SK-N-SH (cell line): ENCODE measurements around the gene LRIG1. TPM values are rescaled to one million over a fixed set of nuclear protein-coding genes. Genes with fewer than 3 reads are reported as not detected.

ENCODE experiments used
- CTCF ChIA-PET: fragments of 300-600, 350-600 bp; formaldehyde crosslinking; extraction: SDS; loops from one replicate; lab custom pipeline; 2021; lab: Yijun Ruan, JAX
- POLR2A ChIA-PET: fragments of 350-600 bp; sonication (Branson Sonifier 250); formaldehyde crosslinking; extraction: SDS; loops from one replicate; lab custom pipeline; 2020; ENCODE audit warnings: antibody characterized with exemption, inconsistent platforms; lab: Yijun Ruan, JAX
- DNase-seq: peaks from one replicate; pipeline ENCODE4 v3.0.0; 2012
- H2AFZ ChIP-seq: fragments of 200-600 bp; sonication (generic); 2 replicates; pipeline ENCODE4 v1.8.1; 2016; ENCODE audit warnings: antibody characterized with exemption, mild to moderate bottlenecking, low read depth
- H3F3A ChIP-seq: fragments of 200-600 bp; sonication (generic); replicated peaks from 2 replicates; pipeline ENCODE3; 2016; ENCODE audit warnings: antibody characterized with exemption, mild to moderate bottlenecking; ENCODE audit not compliant: insufficient read depth
- H3K27ac ChIP-seq, 2 experiments: fragments of 200-500 bp in 1 of 2; fragments of 200-600 bp in 1 of 2; sonication (Bioruptor generic) in 1 of 2; sonication (generic), shearing (Covaris generic) in 1 of 2; 2 replicates each; pipeline versions ENCODE4 v1.5.1 to v1.6.1; 2014 to 2016; ENCODE audit warnings: low read depth in 2 of 2, inconsistent platforms in 1 of 2, low read length in 1 of 2, mild to moderate bottlenecking in 1 of 2, mixed read lengths in 1 of 2
- H3K27me3 ChIP-seq: fragments of 200-600 bp; sonication (generic), shearing (Covaris generic); 2 replicates; pipeline ENCODE4 v1.6.1; 2016; ENCODE audit warnings: mixed run types; ENCODE audit not compliant: insufficient read depth
- H3K36me3 ChIP-seq, 2 experiments: fragments of 200-500 bp in 1 of 2; fragments of 200-600 bp in 1 of 2; sonication (Bioruptor generic) in 1 of 2; sonication (generic) in 1 of 2; replicated peaks in 1 of 2; 2 replicates each; pipeline versions ENCODE3 to v1.5.1; 2014 to 2016; ENCODE audit warnings: low read length in 1 of 2, mild to moderate bottlenecking in 1 of 2; ENCODE audit not compliant: insufficient read depth in 2 of 2, control insufficient read depth in 1 of 2
- H3K4me1 ChIP-seq, 2 experiments: fragments of 200-500 bp in 1 of 2; fragments of 200-600 bp in 1 of 2; sonication (Bioruptor generic) in 1 of 2; sonication (generic), shearing (Covaris generic) in 1 of 2; 2 replicates each; pipeline versions ENCODE4 v1.5.1 to v1.6.1; 2014 to 2016; ENCODE audit warnings: low read depth in 1 of 2, low read length in 1 of 2, mixed run types in 1 of 2; ENCODE audit not compliant: insufficient read depth in 2 of 2, control insufficient read depth in 1 of 2
- H3K4me2 ChIP-seq: fragments of 200-600 bp; sonication (generic), shearing (Covaris generic); 2 replicates; pipeline ENCODE4 v1.6.1; 2017; ENCODE audit warnings: mixed run types
- H3K4me3 ChIP-seq, 2 experiments: fragments of 200-500 bp in 1 of 2; fragments of 200-600 bp in 1 of 2; sonication (Bioruptor generic) in 1 of 2; sonication (generic), shearing (Covaris generic) in 1 of 2; 2 replicates each; pipeline versions ENCODE4 v1.5.1 to v1.8.1; 2014 to 2016; ENCODE audit warnings: low read depth in 2 of 2, inconsistent platforms in 1 of 2, low read length in 1 of 2, mild to moderate bottlenecking in 1 of 2, mixed read lengths in 1 of 2, moderate library complexity in 1 of 2
- H3K79me2 ChIP-seq: fragments of 200-600 bp; sonication (generic); 2 replicates; pipeline ENCODE4 v1.8.1; 2017; ENCODE audit warnings: mild to moderate bottlenecking; ENCODE audit not compliant: insufficient read depth
- H3K9ac ChIP-seq: fragments of 200-600 bp; sonication (generic); 2 replicates; pipeline ENCODE4 v1.6.1; 2017; ENCODE audit warnings: mixed run types
- H3K9me2 ChIP-seq: fragments of 200-600 bp; sonication (generic); 2 replicates; pipeline ENCODE4 v1.6.1; 2017; ENCODE audit warnings: mixed run types
- H3K9me3 ChIP-seq: fragments of 200-600 bp; sonication (generic); 2 replicates; pipeline ENCODE4 v1.6.1; 2017; ENCODE audit warnings: mixed run types, mild to moderate bottlenecking, moderate library complexity
- H4K20me1 ChIP-seq: fragments of 200-600 bp; sonication (generic); 2 replicates; pipeline ENCODE4 v1.6.1; 2017; ENCODE audit warnings: mild to moderate bottlenecking, mixed run types; ENCODE audit not compliant: insufficient read depth
- ELF1 ChIP-seq: IDR thresholded peaks from 2 replicates; pipeline ENCODE4 v1.4.0; 2012
- EP300 ChIP-seq, 2 experiments: IDR thresholded peaks; 2 replicates each; pipeline versions ENCODE4 v1.4.0 to v1.6.1; 2012; ENCODE audit warnings: borderline replicate concordance in 1 of 2, low read depth in 1 of 2, low read length in 1 of 2
- GABPA ChIP-seq: IDR thresholded peaks from 2 replicates; pipeline ENCODE4 v1.4.0; 2012; ENCODE audit warnings: low read depth, mild to moderate bottlenecking
- JUND ChIP-seq: IDR thresholded peaks from 2 replicates; pipeline ENCODE4 v1.4.0; 2012
- MAX ChIP-seq: IDR thresholded peaks from 2 replicates; pipeline ENCODE4 v1.4.0; 2012; ENCODE audit warnings: low read depth
- MEF2A ChIP-seq: IDR thresholded peaks from 2 replicates; pipeline ENCODE4 v1.4.0; 2012; ENCODE audit warnings: low read depth, borderline replicate concordance
- MXI1 ChIP-seq: IDR thresholded peaks from 2 replicates; pipeline ENCODE4 v1.6.1; 2012; ENCODE audit warnings: mild to moderate bottlenecking, low read depth, low read length, improper control_type of control experiment
- PBX3 ChIP-seq: IDR thresholded peaks from 2 replicates; pipeline ENCODE4; 2012
- REST ChIP-seq: IDR thresholded peaks from 2 replicates; pipeline ENCODE4 v1.6.1; 2012; ENCODE audit warnings: mild to moderate bottlenecking, low read depth, low read length, moderate library complexity
- RFX5 ChIP-seq: IDR thresholded peaks from 2 replicates; pipeline ENCODE4 v1.6.1; 2012; ENCODE audit warnings: mild to moderate bottlenecking, improper control_type of control experiment, low read length
- RXRA ChIP-seq: IDR thresholded peaks from 2 replicates; pipeline ENCODE4 v1.4.0; 2012; ENCODE audit warnings: low read depth, mild to moderate bottlenecking, borderline replicate concordance
- TCF12 ChIP-seq: IDR thresholded peaks from 2 replicates; pipeline ENCODE4 v1.4.0; 2012
- TEAD4 ChIP-seq: IDR thresholded peaks from 2 replicates; pipeline ENCODE4 v1.4.0; 2012; ENCODE audit warnings: mild to moderate bottlenecking, borderline replicate concordance; ENCODE audit not compliant: insufficient read depth
- USF1 ChIP-seq: IDR thresholded peaks from 2 replicates; pipeline ENCODE4 v1.4.0; 2012; ENCODE audit warnings: low read depth, borderline replicate concordance
- YY1 ChIP-seq: IDR thresholded peaks from 2 replicates; pipeline ENCODE4 v1.4.0; 2012; ENCODE audit warnings: low read depth, mild to moderate bottlenecking
- ZBTB33 ChIP-seq: IDR thresholded peaks from 2 replicates; pipeline ENCODE4 v1.4.0; 2012; ENCODE audit warnings: low read depth, borderline replicate concordance
- WGBS: methylation state at CpG from one replicate; pipeline ENCODE4 v1.1.6; 2017; ENCODE audit warnings: low lambda C conversion rate; 5-methylcytosine and 5-hydroxymethylcytosine counted together
- polyA plus RNA-seq, 3 experiments: library from polyadenylated mRNA; depleted of rRNA; stranded (reverse); fragments of >200 nt; gene quantifications; 2 replicates each; pipeline ENCODE4 v1.2.3, GENCODE V29; 2012

Gene LRIG1
- polyA plus RNA-seq, 1 of the 3 experiments (the other 2 are of a cell fraction), result 1.7 TPM

DNA sequence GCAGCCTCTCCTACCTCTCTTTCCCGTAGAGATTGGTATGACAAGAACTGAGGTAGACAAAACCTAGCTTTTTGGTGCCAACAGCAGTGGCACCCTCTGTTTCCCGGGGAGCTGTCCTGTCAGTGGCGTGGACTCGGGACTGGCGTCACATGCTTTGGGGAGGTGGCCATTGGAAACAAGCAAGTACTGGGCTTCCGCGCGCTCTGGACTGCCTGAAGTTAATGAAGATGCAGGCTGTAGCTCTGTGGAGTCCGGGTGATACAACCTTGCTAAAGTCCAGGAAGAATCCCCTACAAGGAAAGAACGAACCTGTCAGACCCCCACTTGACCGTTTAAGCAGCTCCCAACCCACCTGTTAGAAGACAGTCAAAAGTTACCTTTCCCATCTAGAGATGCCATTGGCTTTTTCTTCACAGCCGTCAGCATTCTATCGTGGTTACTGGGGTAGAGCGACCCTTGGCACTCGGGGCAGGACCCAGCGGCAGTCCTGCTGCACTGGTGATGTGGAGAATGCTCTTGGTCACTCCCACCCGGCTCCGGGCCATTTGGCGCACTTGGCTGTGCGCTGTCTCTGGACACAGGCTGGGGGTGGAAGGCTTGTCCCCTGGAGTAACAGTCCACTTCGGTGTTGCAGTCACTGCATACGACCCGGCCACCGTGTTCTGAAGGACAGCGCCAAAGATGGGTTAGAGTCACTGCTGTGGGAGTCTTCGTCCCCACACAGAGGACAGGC lies 120.5 kb downstream of the LRIG1 start:
- no peaks in the 10 kb centered on the region for H3F3A ChIP-seq
- no peak for DNase-seq
- H2AFZ ChIP-seq, result no peak overlapping the region
- WGBS, result 94% methylated on average over 22 of the region's 26 CpGs
- no peak overlapping the region for H3K4me2 ChIP-seq
- H3K4me3 ChIP-seq, result no peak overlapping the region
- H3K27ac ChIP-seq, result no peak overlapping the region
- H3K4me1 ChIP-seq, result peaks cover 0 to 8% of the 10 kb centered on the region in 2 experiments; a peak in 1 of 4 replicates
- peaks cover 0 to 43% of the 10 kb centered on the region in 2 experiments for H3K36me3 ChIP-seq
- H3K9me3 ChIP-seq, result no peaks in the 10 kb centered on the region
- no peak for TF ChIP-seq RXRA
- no peak for TF ChIP-seq REST
- no peak for TF ChIP-seq TCF12
- no peak for TF ChIP-seq MEF2A
- no peak for TF ChIP-seq PBX3
- TF ChIP-seq EP300 (IDR thresholded peaks at IDR 0.05; ENCODE audit: borderline replicate concordance in 1 of 2, low read depth in 1 of 2, low read length in 1 of 2), result no peak
- no peak for TF ChIP-seq RFX5
- no peak for TF ChIP-seq JUND
- no peak for TF ChIP-seq MAX
- TF ChIP-seq TEAD4, result no peak
- no peak for TF ChIP-seq GABPA
- no peak for TF ChIP-seq ZBTB33
- no peak for TF ChIP-seq MXI1
- TF ChIP-seq USF1, result no peak
- TF ChIP-seq YY1, result no peak
- no peak for TF ChIP-seq ELF1
- TF ChIP-seq, all 33 proteins: peak for 0
- no peaks in the 10 kb centered on the region for H3K9me2 ChIP-seq
- no peaks in the 10 kb centered on the region for H3K27me3 ChIP-seq
- H3K79me2 ChIP-seq, result no peaks in the 10 kb centered on the region
- ChIA-PET POLR2A (no interaction called here), CTCF (interaction anchor here (1.4 kb wide), 1 partner anchor 436 kb away, joined by 3 read pairs; no protein-coding TSS in a partner anchor)
- no peaks in the 10 kb centered on the region for H4K20me1 ChIP-seq
- no peak overlapping the region for H3K9ac ChIP-seq
